ENCODE results near the gene SUGCT.

Gene SUGCT

GRCh38 chr7:40777730-40778312, 643.0 kb downstream of the SUGCT start:
- H4K20me1 ChIP-seq (ENCODE audit: insufficient read depth, low read length): no peaks in the 10 kb centered on the region
- ATAC-seq (ENCODE audit: insufficient read depth, low read depth): no peak
- no peak overlapping the region for H3K9ac ChIP-seq (ENCODE audit: low read depth, low read length)
- no peak overlapping the region for H3K4me2 ChIP-seq (ENCODE audit: insufficient read depth, low read length)
- TF ChIP-seq EZH2 (IDR thresholded peaks at IDR 0.05; ENCODE audit: borderline replicate concordance, low read depth, low read length, severe bottlenecking) (no peak), CTCF (IDR thresholded peaks at IDR 0.05; ENCODE audit: borderline replicate concordance, extremely low read depth, low read length, poor library complexity, severe bottlenecking) (no peak)
- no peak for DNase-seq
- H3K9me3 ChIP-seq (ENCODE audit: insufficient read depth, low read length, severe bottlenecking): no peaks in the 10 kb centered on the region
- no peaks in the 10 kb centered on the region for H3K27me3 ChIP-seq (ENCODE audit: insufficient read depth, low read length, poor library complexity)
- H2AFZ ChIP-seq (ENCODE audit: low read depth, low read length): no peak overlapping the region
- H3K79me2 ChIP-seq (ENCODE audit: insufficient read depth, low read length): no peaks in the 10 kb centered on the region
- no peak overlapping the region for H3K27ac ChIP-seq (ENCODE audit: low read length)
- H3K36me3 ChIP-seq (ENCODE audit: insufficient read depth, low read length): no peaks in the 10 kb centered on the region
- H3K4me3 ChIP-seq (ENCODE audit: low read depth in 1 of 2, low read length in 2 of 2): no peak overlapping the region
- peaks cover 7% of the 10 kb centered on the region for H3K4me1 ChIP-seq (ENCODE audit: insufficient read depth, low read length)

GRCh38 chr7:40780460-40780859, 645.7 kb downstream of the SUGCT start:
- Histone ChIP-seq H3K9ac (ENCODE audit: low read depth, low read length) (no peak overlapping the region), H3K27ac (ENCODE audit: low read length) (no peak overlapping the region), H3K4me3 (ENCODE audit: low read depth in 1 of 2, low read length in 2 of 2) (no peak overlapping the region), H3K79me2 (ENCODE audit: insufficient read depth, low read length) (no peaks in the 10 kb centered on the region), H3K36me3 (ENCODE audit: insufficient read depth, low read length) (no peaks in the 10 kb centered on the region), H2AFZ (ENCODE audit: low read depth, low read length) (no peak overlapping the region), H4K20me1 (ENCODE audit: insufficient read depth, low read length) (no peaks in the 10 kb centered on the region), H3K4me1 (ENCODE audit: insufficient read depth, low read length) (peaks cover 19% of the 10 kb centered on the region), H3K4me2 (ENCODE audit: insufficient read depth, low read length) (no peak overlapping the region), H3K9me3 (ENCODE audit: insufficient read depth, low read length, severe bottlenecking) (no peaks in the 10 kb centered on the region), H3K27me3 (ENCODE audit: insufficient read depth, low read length, poor library complexity) (no peaks in the 10 kb centered on the region)
- DNase-seq (no peak), ATAC-seq (ENCODE audit: insufficient read depth, low read depth) (no peak)
- TF ChIP-seq EZH2 (IDR thresholded peaks at IDR 0.05; ENCODE audit: borderline replicate concordance, low read depth, low read length, severe bottlenecking): no peak
- TF ChIP-seq CTCF (IDR thresholded peaks at IDR 0.05; ENCODE audit: borderline replicate concordance, extremely low read depth, low read length, poor library complexity, severe bottlenecking): no peak

GRCh38 chr7:40782836-40783235, 648.0 kb downstream of the SUGCT start:
- Histone ChIP-seq H3K9ac (ENCODE audit: low read depth, low read length) (no peak overlapping the region), H3K9me3 (ENCODE audit: insufficient read depth, low read length, severe bottlenecking) (no peaks in the 10 kb centered on the region), H4K20me1 (ENCODE audit: insufficient read depth, low read length) (no peaks in the 10 kb centered on the region), H3K36me3 (ENCODE audit: insufficient read depth, low read length) (no peaks in the 10 kb centered on the region), H3K27me3 (ENCODE audit: insufficient read depth, low read length, poor library complexity) (no peaks in the 10 kb centered on the region), H3K4me3 (ENCODE audit: low read depth in 1 of 2, low read length in 2 of 2) (no peak overlapping the region), H3K27ac (ENCODE audit: low read length) (0 out of 2 replicates have a peak overlapping the region, but pooled peaks have one; percentile 41), H2AFZ (ENCODE audit: low read depth, low read length) (no peak overlapping the region), H3K4me1 (ENCODE audit: insufficient read depth, low read length) (peaks cover 19% of the 10 kb centered on the region), H3K4me2 (ENCODE audit: insufficient read depth, low read length) (no peak overlapping the region), H3K79me2 (ENCODE audit: insufficient read depth, low read length) (no peaks in the 10 kb centered on the region)
- TF ChIP-seq CTCF (IDR thresholded peaks at IDR 0.05; ENCODE audit: borderline replicate concordance, extremely low read depth, low read length, poor library complexity, severe bottlenecking): no peak
- ATAC-seq (ENCODE audit: insufficient read depth, low read depth) (peak; percentile 48; the same call in 1 of the 3 replicates), DNase-seq (peak; percentile 9)

GRCh38 chr7:40784176-40784575, 649.4 kb downstream of the SUGCT start:
- H3K36me3 ChIP-seq (ENCODE audit: insufficient read depth, low read length): no peaks in the 10 kb centered on the region
- no peaks in the 10 kb centered on the region for H3K27me3 ChIP-seq (ENCODE audit: insufficient read depth, low read length, poor library complexity)
- DNase-seq: no peak
- H3K4me1 ChIP-seq (ENCODE audit: insufficient read depth, low read length): peaks cover 19% of the 10 kb centered on the region
- ATAC-seq (ENCODE audit: insufficient read depth, low read depth): no peak
- no peak overlapping the region for H3K4me3 ChIP-seq (ENCODE audit: low read depth in 1 of 2, low read length in 2 of 2)
- no peak for TF ChIP-seq EZH2 (IDR thresholded peaks at IDR 0.05; ENCODE audit: borderline replicate concordance, low read depth, low read length, severe bottlenecking)
- no peak for TF ChIP-seq CTCF (IDR thresholded peaks at IDR 0.05; ENCODE audit: borderline replicate concordance, extremely low read depth, low read length, poor library complexity, severe bottlenecking)
- no peaks in the 10 kb centered on the region for H3K79me2 ChIP-seq (ENCODE audit: insufficient read depth, low read length)
- no peaks in the 10 kb centered on the region for H3K9me3 ChIP-seq (ENCODE audit: insufficient read depth, low read length, severe bottlenecking)
- H4K20me1 ChIP-seq (ENCODE audit: insufficient read depth, low read length): no peaks in the 10 kb centered on the region
- no peak overlapping the region for H3K27ac ChIP-seq (ENCODE audit: low read length)
- no peak overlapping the region for H3K4me2 ChIP-seq (ENCODE audit: insufficient read depth, low read length)
- H2AFZ ChIP-seq (ENCODE audit: low read depth, low read length): no peak overlapping the region
- H3K9ac ChIP-seq (ENCODE audit: low read depth, low read length): no peak overlapping the region

Data from DND-41 (cell line).